Loucy (cell line): ENCODE results near the gene AP4B1.

Experiments
- CTCF ChIP-seq: fragments of 200-600 bp; sonication (generic); conservative IDR thresholded peaks from 2 replicates; pipeline ENCODE4 v1.5.1; 2014; ENCODE audit warnings: mild to moderate bottlenecking, antibody characterized with exemption, low read length
- EZH2phosphoT487 ChIP-seq: fragments of 200-600 bp; IDR thresholded peaks from 2 replicates; pipeline ENCODE4 v1.6.1; 2018; ENCODE audit warnings: antibody characterized with exemption, mild to moderate bottlenecking, moderate library complexity, borderline replicate concordance

GRCh38 chr1:113879739-113880038 lies 24.9 kb downstream of the AP4B1 start:
- TF ChIP-seq CTCF (no peak), EZH2phosphoT487 (no peak)
